HFF-Myc (cell line): Measurements from ENCODE around the gene EEFSEC.
A peak's percentile ranks its signal among the peaks of the same experiment; 100 is the strongest.

Experiments used
- DNase-seq: peaks from one replicate; pipeline ENCODE4 v3.0.0-alpha.2; 2011; ENCODE audit warnings: low read depth; ENCODE audit errors: extremely low read depth
- H3K4me3 ChIP-seq: replicated peaks from 2 replicates; pipeline ENCODE4 v1.5.1; 2011; ENCODE audit warnings: low read depth, mild to moderate bottlenecking, control low read depth, low read length
- CTCF ChIP-seq: IDR thresholded peaks from 2 replicates; pipeline ENCODE4 v1.5.1; 2012; ENCODE audit warnings: mild to moderate bottlenecking, low read depth, low read length, control low read depth; ENCODE audit errors: missing control alignments

Gene EEFSEC

GRCh38 chr3:128408693-128409623 lies 255.7 kb downstream of the EEFSEC start:
- peak; percentile 39 for TF ChIP-seq CTCF
- DNase-seq: no peak
- no peak overlapping the region for H3K4me3 ChIP-seq

DNA sequence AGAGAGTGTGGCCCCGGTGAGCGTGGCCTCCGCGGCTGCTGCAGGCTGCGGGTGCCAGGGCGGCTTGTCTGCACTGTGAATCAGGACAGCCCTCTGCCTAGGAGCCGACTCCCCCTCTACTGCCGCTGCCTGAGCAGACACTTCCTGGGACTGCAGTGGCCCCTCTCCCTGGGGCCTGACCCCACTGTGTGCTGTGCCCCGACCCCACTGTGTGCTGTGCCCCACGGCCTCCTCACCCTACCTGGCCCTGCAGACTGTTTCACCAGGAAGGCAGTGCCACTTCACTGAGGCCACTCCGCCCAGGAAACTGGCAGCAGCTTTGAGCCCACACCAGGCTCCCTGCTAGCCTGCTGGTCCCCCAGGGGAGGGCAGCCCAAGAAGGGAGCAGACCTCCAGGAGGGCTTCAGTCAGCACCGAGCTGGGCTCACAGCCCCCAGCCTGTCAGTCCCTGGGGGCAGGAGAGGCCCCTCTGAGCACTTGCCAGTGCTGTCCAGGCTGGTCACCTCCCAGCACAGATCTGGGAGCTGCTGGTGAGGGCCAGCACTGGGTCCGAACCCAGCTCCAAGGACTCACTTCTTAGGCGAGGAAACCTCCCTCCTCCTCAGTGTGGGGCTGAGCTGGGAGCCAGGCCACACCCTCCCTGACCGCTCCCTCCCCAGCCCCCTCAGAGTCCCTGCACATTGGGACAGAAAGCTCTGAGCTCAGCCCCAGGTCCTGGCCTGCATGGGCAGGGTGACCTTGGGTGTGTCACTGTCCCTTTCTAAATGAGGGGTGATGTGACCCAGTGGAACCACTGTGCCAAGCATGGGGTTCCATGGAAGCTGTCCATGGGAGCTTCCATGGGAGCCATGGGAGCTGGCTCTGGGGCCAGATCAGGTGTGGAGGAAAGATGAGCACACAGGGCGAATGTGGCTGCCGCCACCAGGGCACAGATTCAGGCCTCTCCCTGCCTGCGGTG lies 256.6 kb downstream of the EEFSEC start:
- H3K4me3 ChIP-seq: no peak overlapping the region
- TF ChIP-seq CTCF: no peak

GRCh38 chr3:128410669-128411573 lies 257.6 kb downstream of the EEFSEC start:
- no peak overlapping the region for H3K4me3 ChIP-seq
- TF ChIP-seq CTCF: no peak
- DNase-seq: no peak

More for the DNA sequence above, 256.6 kb downstream of the EEFSEC start:
- DNase-seq: no peak

DNA sequence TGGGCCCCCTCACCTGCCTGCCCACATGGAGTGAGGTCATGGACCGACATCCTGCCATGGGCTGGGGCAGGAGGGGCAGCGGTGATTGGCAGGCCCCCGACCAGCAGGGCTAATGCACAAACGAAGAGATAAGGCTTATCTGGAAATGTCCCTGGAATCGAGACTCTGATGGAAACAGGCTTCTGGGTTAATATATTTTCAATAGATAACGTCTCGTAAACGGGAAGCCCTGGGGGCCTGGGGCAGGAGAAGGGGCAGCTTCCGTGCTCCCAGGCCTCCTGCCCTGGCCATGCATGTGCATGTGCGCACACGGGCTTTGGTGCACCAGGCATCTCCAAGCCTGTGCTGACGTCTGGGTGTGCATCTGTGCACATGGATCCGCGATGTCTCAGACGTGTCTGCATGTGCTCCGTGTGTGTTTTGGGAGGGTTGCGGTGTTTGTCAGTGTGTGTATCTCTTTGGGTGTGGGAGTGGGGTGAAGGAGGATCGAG lies 258.3 kb downstream of the EEFSEC start:
- TF ChIP-seq CTCF: no peak
- no peak for DNase-seq
- no peak overlapping the region for H3K4me3 ChIP-seq

DNA sequence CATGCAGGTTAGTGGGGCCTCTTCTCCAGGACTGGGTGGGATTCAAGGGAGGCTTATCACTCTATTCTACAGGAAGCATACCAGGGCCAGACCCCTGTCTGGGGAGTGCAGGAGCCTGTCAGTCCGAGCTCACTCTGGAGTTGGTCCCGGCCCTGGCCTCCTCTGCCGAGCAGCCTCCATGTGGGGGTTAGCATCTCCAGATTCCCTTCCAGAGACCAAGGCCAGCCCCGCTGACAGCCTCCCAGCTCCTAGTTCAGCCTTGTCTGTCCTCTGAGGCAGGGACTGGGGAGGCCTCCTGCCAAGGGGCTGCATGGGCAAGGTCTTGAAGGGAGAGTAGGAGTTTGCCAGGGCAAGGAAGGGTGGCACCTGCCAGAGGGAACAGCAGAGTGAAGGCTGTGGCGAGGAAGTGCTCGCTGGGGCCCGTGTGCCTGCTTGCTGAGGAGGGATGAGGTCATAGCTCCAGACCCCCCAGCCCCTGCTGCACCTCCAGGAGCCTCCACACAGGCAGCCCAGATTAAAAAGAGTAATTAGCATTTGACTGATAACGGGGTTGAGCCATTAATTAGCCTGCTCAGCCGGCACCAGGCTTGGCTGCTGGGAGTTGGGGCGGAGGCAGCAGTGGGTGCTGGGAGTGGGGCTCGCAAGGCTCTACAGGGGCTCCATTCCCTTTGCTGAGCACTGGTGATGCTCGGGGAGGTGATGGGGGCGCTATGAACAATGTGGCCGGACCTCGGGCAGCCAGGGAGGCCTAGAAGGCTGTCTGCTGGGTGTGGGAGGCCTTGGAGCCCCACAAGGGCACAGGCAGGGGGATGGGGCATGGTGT lies 259.1 kb downstream of the EEFSEC start:
- DNase-seq: no peak
- no peak overlapping the region for H3K4me3 ChIP-seq

More for the DNA sequence above, 259.1 kb downstream of the EEFSEC start:
- no peak for TF ChIP-seq CTCF
